Measurements from ENCODE around the gene TXN2.
"Not testable (repeated sequence)": the region's sequence is repeated elsewhere in the genome, so short reads cannot be mapped to it uniquely, and the experiment has no call there.

The TXN2 gene

DNA sequence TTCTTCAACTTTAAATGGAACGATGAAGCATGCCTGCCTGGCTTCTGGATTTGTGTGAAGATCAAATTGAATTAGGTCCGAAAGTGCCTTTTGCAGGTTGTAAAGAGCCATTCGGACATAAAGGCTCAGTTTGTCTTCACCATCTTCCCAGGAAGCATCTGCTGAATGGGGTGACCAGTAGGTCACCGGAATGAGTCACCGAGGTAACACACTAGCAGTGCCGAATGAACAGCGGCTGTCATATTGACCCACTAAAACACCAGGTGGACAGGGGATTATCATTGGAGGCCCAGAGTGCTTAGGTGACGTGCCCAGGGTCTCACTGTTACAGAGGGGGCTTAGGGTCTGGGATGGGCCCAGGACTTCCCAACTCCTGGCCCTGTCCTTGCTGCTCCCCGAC lies 50.6 kb downstream of the TXN2 start:
- H3K4me1 Mint-ChIP-seq, result peaks cover 58% of the 10 kb centered on the region
- no peak overlapping the region for H3K4me3 Mint-ChIP-seq
- DNase-seq, result no peak

DNA sequence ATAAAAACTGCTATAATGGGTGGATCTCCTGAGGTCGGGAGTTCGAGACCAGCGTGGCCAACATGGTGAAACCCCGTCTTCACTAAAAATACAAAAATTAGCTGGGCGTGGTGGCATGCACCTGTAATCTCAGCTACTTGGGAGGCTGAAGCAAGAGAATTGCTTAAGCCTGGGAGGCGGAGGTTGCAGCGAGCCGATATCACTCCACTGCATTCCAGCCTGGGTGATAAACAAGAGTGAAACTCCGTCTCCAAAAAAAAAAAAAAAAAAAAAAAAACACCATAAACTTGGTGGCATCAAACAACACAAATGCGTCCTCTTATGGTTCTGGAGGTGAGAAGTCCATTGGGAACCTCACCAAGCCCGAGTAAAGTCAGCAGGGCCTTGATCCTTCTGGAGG lies 53.5 kb downstream of the TXN2 start:
- H3K4me3 Mint-ChIP-seq; H3K9me3 Mint-ChIP-seq; H3K36me3 Mint-ChIP-seq (ENCODE audit: low read depth); H3K27me3 Mint-ChIP-seq (ENCODE audit: low read depth, poor library complexity); DNase-seq: not testable (repeated sequence)
- H3K27ac Mint-ChIP-seq, result peak overlapping the region; percentile 100
- H3K4me1 Mint-ChIP-seq, result peaks cover 52% of the 10 kb centered on the region

More for the DNA sequence above, 50.6 kb downstream of the TXN2 start:
- H3K27ac Mint-ChIP-seq, result peak overlapping the region; percentile 66
- H3K36me3 Mint-ChIP-seq (ENCODE audit: low read depth), result no peaks in the 10 kb centered on the region
- no peaks in the 10 kb centered on the region for H3K9me3 Mint-ChIP-seq
- TF ChIP-seq, protein P1, sequence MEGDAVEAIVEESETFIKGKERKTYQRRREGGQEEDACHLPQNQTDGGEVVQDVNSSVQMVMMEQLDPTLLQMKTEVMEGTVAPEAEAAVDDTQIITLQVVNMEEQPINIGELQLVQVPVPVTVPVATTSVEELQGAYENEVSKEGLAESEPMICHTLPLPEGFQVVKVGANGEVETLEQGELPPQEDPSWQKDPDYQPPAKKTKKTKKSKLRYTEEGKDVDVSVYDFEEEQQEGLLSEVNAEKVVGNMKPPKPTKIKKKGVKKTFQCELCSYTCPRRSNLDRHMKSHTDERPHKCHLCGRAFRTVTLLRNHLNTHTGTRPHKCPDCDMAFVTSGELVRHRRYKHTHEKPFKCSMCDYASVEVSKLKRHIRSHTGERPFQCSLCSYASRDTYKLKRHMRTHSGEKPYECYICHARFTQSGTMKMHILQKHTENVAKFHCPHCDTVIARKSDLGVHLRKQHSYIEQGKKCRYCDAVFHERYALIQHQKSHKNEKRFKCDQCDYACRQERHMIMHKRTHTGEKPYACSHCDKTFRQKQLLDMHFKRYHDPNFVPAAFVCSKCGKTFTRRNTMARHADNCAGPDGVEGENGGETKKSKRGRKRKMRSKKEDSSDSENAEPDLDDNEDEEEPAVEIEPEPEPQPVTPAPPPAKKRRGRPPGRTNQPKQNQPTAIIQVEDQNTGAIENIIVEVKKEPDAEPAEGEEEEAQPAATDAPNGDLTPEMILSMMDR (IDR thresholded peaks at IDR 0.05), result no peak
- H3K27me3 Mint-ChIP-seq (ENCODE audit: low read depth, poor library complexity), result peaks cover 9% of the 10 kb centered on the region

DNA sequence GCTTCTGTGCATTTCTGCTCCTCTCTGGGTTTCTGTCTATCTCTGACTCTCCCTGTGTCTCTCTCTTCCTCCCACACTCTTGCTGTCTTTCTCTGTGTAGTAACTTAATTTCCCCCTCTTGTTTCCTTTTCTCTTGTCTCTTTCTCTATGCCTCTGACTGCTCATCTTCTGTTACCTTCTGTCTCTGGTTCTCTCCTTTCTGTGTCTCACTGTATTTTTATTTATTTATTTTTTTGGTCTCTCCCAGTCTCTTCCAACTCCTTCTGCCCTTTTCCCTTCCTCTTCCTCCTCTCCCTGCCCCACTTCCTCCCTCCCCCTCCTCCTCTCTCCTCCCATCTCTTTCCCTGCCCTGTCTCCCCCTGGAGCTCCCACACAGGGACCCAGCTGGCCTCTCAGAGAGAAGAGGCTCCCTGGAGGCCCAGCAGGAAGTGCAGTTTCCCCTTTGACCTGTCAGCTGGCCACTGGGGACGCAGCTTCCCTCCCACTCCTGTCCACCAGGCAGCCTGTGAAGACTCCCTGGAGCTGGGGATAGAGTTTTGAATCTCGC lies 55.4 kb downstream of the TXN2 start:
- peaks cover 5% of the 10 kb centered on the region for H3K27me3 Mint-ChIP-seq (ENCODE audit: low read depth, poor library complexity)
- H3K27ac Mint-ChIP-seq, result peak overlapping the region; percentile 100
- H3K36me3 Mint-ChIP-seq (ENCODE audit: low read depth), result no peaks in the 10 kb centered on the region
- H3K4me3 Mint-ChIP-seq, result peak overlapping the region; percentile 58
- H3K4me1 Mint-ChIP-seq, result peaks cover 49% of the 10 kb centered on the region
- no peaks in the 10 kb centered on the region for H3K9me3 Mint-ChIP-seq
- TF ChIP-seq, protein P1 (IDR thresholded peaks at IDR 0.05), result no peak
- peak; percentile 71 for DNase-seq

DNA sequence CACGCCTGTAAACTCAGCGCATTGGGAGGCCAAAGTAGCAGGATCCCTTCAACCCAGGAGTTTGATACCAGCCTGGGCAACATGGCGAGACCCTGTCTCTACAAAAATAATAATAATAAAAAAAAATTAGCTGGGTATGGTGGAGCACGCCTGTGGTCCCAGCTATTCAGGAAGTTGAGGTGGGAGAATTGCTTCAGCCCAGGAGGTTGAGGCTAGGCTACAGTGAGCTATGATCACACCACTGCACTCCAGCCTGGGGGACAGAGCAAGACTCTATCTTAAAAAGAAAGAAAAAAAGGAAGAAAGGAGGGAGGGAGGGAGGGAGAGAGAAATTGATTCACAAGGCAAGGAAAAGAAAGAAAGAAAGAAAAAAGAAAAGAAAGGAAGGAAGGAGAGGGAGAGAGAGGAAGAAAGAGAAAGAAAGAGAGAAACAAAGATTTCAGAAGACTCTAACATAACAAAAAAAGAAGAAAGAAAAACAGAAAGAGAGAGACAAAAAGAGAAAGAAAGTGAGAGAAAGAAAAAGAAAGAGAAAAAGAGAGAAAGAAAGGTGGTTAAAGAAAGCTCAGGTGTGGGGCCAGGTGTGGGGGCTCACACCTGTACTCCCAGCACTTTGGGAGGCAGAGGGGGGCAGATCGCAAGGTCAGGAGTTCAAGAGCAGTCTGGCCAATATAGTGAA lies 56.4 kb downstream of the TXN2 start:
- Mint-ChIP-seq H3K27me3 (ENCODE audit: low read depth, poor library complexity) (peaks cover 5% of the 10 kb centered on the region), H3K4me1 (peaks cover 53% of the 10 kb centered on the region), H3K4me3 (peak overlapping the region; percentile 58), H3K36me3 (ENCODE audit: low read depth) (no peaks in the 10 kb centered on the region), H3K9me3 (no peaks in the 10 kb centered on the region), H3K27ac (peak overlapping the region; percentile 96)
- TF ChIP-seq, protein P1 (IDR thresholded peaks at IDR 0.05), result no peak
- no peak for DNase-seq

DNA sequence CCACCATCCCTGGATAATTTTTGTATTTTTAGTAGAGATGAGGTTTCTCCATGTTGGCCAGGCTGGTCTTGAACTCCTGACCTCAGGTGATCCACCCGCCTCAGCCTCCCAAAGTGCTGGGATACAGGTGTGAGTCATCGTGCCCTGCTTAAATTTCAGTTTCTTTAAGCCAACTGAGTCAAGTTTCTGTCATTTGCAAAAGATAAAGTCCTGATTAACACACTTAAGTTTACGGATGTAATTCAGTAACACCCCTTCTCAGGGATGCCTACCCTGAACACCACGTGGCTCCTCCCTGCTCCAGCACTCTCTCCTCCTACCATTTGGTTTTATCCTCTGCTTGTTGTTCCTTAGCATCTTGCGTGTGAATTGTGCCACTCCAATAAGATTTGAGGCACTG lies 57.0 kb downstream of the TXN2 start:
- H3K4me1 Mint-ChIP-seq, result peaks cover 59% of the 10 kb centered on the region
- H3K9me3 Mint-ChIP-seq; H3K36me3 Mint-ChIP-seq (ENCODE audit: low read depth); DNase-seq; H3K4me3 Mint-ChIP-seq; H3K27me3 Mint-ChIP-seq (ENCODE audit: low read depth, poor library complexity): not testable (repeated sequence)
- H3K27ac Mint-ChIP-seq, result peak overlapping the region; percentile 74

DNA sequence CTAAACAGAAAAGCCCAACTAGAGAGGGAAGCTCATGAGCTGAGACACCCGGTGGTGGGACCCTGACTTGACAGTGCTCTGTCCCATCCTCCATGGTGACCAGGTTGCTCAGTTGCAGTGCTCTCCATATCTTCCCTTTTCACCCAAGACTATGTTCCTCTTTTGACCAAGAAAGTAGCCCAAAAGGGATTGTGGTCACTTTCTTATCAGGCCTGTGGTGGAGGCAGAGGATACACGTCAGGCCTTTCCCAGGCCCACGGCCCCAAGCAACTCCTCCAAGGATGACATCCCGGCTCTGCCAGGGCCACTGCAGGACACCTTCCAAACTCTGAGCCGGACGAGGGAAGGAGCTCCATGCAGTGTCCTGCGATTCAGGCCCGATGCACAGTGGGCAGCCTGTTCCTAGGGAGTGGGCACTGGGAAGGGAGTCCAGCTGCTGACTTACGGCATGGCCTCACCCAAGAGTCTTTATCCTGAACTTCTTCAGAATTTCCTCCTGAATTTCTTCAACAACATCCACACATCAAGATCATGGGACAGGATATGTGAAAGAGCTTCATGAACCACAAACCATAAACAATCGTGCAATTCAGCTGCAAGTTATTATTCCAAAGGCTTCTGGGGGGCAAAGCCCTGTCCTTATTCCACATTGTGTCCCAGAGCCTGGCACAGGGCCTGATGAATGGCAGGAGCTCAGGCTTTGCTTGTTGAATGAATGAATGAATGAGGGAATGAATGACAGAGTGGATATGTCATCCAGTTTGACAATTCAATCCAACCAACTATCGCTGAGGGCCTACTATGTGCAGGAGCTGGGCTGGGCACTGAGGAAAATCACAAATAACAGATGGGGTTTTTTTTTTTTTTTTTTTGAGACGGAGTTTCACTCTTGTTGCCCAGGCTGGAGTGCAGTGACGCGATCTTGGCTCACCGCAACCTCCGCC lies 57.7 kb downstream of the TXN2 start:
- Mint-ChIP-seq H3K9me3 (no peaks in the 10 kb centered on the region), H3K36me3 (ENCODE audit: low read depth) (no peaks in the 10 kb centered on the region), H3K27ac (peak overlapping the region; percentile 74), H3K4me1 (peaks cover 65% of the 10 kb centered on the region), H3K4me3 (no peak overlapping the region), H3K27me3 (ENCODE audit: low read depth, poor library complexity) (peaks cover 5% of the 10 kb centered on the region)
- TF ChIP-seq, protein P1 (IDR thresholded peaks at IDR 0.05), result no peak
- DNase-seq, result no peak

All from nephron progenitor cell (in vitro differentiated cells).